ENCODE data around the gene SUGCT. TPM values are rescaled to one million over a fixed set of nuclear protein-coding genes. Genes with fewer than 3 reads are reported as not detected.
"Not testable (repeated sequence)": the region's sequence is repeated elsewhere in the genome, so short reads cannot be mapped to it uniquely, and the experiment has no call there.

Gene SUGCT
- total RNA-seq, 4 donors from 2014 or later: 1.1 to 3.6 (median 2.6) TPM

- DNase-seq (ENCODE audit: low spot score) (no peak), ATAC-seq (ENCODE audit: low FRiP score) (no peak)
- TF ChIP-seq CTCF (IDR thresholded peaks at IDR 0.05): no peak
Observed at GRCh38 chr7:40098810-40099209, 36.0 kb upstream of the SUGCT start.

GRCh38 chr7:40099837-40100236 lies 35.0 kb upstream of the SUGCT start:
- no peak for TF ChIP-seq CTCF (IDR thresholded peaks at IDR 0.05)
- ATAC-seq (ENCODE audit: low FRiP score) (no peak), DNase-seq (ENCODE audit: low spot score) (no peak)

- no peak for TF ChIP-seq CTCF (IDR thresholded peaks at IDR 0.05)
- ATAC-seq (ENCODE audit: low FRiP score) (no peak), DNase-seq (ENCODE audit: low spot score) (no peak)
Observed at GRCh38 chr7:40101201-40101600, 33.6 kb upstream of the SUGCT start.

DNA sequence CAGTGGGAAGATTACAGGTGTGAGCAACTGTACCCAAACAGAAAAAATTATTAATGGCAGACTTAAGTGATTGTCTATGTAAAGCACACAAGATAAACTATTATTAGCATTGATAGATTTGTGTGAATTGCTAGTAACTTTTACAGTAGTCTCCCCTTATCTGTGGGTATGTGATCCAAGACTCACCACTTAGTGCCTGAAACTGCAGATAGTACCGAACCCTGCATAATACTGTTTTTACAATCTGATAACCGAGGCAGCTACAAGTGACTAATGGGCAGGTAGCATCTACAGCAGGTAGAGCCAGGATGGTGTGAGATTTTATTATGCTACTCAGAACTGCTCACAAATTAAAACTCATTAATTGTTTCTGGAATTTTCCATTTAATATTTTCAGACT lies 31.9 kb upstream of the SUGCT start:
- ATAC-seq (ENCODE audit: low FRiP score) (no peak), DNase-seq (ENCODE audit: low spot score) (no peak)
- no peak for TF ChIP-seq CTCF (IDR thresholded peaks at IDR 0.05)

DNA sequence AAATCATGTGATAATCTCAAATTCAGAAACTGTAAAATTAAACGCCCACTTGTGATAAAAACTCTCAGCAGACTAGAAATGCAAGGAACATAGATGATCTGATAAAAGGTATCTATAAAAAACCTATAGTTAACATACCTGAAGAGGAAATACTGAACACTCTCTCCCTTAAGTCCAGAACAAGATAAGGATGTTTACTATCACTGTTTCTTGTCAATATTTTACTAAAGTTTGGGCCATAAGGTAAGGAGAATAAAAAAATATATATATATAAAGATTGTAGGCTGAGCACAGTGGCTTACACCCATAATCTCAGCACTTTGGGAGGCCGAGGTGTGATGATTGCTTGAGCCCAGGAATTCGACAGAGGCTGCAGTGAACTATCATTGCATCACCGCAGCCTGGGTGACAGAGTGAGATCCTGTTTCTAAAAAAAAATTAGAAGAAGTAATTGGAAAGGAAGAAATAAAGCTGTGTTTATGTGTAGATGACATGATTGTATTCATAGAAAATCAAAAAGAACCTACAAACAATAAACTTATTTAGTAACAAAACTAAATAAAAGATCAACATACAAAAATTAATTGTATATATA lies 28.8 kb upstream of the SUGCT start:
- no peak for TF ChIP-seq CTCF (IDR thresholded peaks at IDR 0.05)
- DNase-seq (ENCODE audit: low spot score): no peak
- ATAC-seq (ENCODE audit: low FRiP score): no peak

- ATAC-seq (ENCODE audit: low FRiP score): no peak
Observed at GRCh38 chr7:40115936-40116335, 18.9 kb upstream of the SUGCT start.

GRCh38 chr7:40117199-40117598 lies 17.6 kb upstream of the SUGCT start:
- DNase-seq (ENCODE audit: low spot score); ATAC-seq (ENCODE audit: low FRiP score): not testable (repeated sequence)

More at GRCh38 chr7:40115936-40116335, 18.9 kb upstream of the SUGCT start:
- DNase-seq (ENCODE audit: low spot score): no peak
- no peak for TF ChIP-seq CTCF (IDR thresholded peaks at IDR 0.05)

GRCh38 chr7:40118201-40118600 lies 16.6 kb upstream of the SUGCT start:
- not testable (repeated sequence) for DNase-seq (ENCODE audit: low spot score); ATAC-seq (ENCODE audit: low FRiP score)
